ENCODE data around the gene SIGLEC10.
"Not testable (repeated sequence)": the region's sequence is repeated elsewhere in the genome, so short reads cannot be mapped to it uniquely, and the experiment has no call there.

The SIGLEC10 gene

GRCh38 chr19:51434456-51434855 is 17.0 kb upstream of the SIGLEC10 start:
- DNase-seq = no peak

- no peak for DNase-seq
Observed at GRCh38 chr19:51433043-51433442, 15.6 kb upstream of the SIGLEC10 start.

DNA sequence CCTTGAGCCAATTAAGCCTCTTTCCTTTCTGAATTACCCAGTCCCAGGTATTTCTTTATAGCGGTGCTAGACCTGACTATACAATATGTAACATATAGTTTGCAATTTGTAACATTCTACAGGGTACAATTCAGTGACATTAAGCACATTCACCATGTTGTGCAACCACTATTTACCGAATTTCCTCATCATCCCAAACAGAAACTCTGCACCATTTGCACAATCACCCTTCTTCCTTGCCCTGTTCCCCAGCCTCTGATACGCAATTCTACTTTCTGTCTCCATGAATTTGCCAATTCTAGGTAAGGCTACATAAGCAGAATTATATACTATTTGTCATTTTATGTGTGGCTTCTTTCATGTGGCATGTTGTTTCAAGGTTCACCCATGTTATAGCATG is 13.7 kb upstream of the SIGLEC10 start:
- DNase-seq = no peak

- DNase-seq = no peak
Observed at GRCh38 chr19:51430221-51430620, 12.8 kb upstream of the SIGLEC10 start.

DNA sequence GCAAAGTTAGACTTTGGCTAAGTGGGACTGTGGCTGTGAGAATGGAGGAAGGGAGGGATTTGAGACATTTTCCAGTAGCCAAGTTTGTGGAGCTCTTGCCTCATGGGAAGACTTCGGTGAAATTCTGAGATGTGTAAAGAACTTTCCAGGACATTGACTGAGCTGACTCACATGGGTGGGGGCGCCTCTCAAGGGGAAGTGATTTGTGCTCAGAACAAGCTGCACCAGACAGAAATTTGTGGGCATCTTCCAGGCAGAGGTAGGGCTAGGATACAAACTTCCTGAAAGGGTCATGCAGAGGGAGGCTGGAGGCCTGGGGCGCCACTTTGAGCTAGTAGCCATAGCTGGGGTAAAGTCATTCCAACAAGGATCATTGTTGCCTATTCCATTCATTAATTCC is 9.8 kb upstream of the SIGLEC10 start:
- no peak for DNase-seq

DNA sequence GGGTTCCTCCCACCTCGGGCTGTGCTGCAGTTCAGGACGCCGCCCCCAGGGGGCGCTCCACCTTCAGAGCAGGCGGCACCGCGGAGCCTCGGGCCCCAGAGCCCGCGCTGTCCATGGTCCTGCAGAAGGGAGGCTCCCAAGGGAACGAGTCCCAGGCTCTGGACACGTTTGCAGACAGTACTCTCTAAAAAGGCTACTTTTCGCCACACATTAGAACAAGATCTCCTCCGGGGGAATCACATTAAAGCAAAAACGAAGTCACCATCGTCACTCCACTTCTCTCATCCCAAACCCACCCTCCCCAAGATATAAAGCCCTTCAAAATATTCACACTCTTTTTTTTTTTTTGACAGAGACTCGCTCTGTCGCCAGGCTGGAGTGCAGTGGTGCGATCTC is 4.6 kb upstream of the SIGLEC10 start:
- peak; percentile 54 to 79 for DNase-seq

DNA sequence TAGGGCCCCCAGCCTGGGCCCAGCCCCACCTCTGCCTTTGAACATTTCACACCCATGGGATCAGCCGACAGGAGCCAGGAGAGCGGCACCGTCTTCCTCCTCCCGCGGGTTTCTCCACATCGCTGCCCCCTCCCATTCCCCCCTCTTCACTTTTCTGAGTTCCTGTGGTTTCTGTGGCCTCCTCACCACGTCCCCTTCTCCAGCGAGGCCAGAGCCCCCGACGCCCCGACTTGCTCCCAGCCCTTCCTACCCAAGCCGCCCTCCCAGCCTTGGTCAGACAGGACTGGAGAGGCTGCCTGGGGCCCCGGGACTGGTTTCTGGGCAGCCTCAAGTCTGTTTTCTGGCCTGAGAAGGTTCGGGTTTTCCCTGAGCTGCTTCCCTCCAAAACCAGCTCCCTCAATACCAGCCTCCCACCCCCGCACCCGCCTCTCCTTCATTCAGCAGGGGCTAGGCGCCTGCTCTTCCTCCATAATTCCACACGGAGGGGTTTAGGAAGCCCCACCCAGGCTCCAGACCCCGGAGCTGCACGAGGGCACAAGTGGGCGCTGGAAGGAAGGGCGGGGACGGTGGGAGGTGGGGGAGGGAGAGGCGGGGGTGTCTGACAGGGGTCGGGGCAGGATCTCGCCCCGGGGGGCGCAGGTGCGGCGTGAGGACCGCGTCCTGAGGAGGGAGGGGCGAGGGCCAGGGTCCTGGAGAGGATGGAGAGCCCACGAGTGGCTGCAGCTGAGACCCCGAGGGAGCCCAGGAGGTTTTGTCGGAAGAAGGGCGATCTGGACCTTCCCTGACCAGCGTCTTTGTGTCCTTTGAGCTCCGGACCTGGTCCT is 4.0 kb upstream of the SIGLEC10 start:
- DNase-seq = no peak

GRCh38 chr19:51420511-51420910 is 3.1 kb upstream of the SIGLEC10 start:
- not testable (repeated sequence) for DNase-seq

- no peak for DNase-seq
Observed at GRCh38 chr19:51418707-51419106, 1.3 kb upstream of the SIGLEC10 start.

DNA sequence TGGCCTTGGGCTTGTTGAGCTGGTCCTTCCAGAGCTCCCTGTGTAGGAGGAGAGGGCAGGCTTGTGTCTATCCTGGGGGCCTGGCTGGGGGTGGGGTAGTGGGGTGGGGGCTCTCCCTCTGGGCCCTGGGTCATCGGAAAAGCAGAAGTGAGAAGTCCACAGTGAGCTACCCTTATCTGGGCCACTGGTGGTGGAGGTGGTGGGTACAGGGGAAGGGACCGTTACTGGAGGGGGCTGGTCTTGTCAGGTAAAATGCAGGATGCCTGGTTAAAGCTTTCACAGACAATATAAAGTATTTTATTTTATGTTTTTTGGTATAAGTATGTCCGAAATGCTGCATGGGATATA is 342 bp upstream of the SIGLEC10 start:
- no peak for DNase-seq

DNA sequence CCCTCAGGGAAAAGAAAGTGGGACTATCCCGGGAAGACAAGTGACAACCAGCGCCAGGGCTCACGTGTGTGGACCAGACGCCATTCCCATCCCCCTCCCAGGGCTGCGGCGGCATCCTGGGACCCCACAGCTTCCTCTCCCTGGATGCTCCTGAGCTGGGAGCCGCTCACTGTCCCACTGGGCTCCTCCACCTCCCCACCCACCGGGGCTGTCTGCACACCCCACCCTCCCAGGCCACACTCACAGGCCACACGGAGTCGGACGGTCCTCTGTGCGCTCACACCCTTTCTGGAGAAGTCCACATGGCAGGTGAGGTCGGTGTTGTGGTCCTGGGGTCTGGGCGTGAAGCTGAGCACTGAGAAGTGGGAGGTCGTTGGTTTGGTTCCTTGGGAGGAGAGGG is 1.0 kb downstream of the SIGLEC10 start:
- not testable (repeated sequence) for DNase-seq

DNA sequence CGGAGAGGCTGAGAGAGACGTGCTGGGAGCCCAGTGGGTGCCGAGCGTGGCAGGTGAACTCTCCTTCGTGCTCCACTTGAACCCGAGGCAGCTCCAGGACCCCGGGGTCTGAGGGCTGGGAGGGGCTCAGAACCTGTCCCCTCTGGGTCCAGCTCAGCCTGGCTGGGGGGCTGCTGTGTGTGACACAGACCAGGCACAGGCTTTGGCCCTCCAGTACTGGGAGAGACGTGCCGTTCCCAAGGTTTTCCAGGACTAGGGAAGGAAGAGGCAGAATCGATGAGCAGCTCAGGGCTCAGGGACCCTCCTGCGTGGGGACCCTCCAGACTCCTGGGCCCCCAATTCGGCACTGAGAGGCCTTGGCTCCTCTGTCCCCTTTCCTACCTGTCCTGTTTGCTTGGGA is 2.3 kb downstream of the SIGLEC10 start:
- DNase-seq = no peak

DNA sequence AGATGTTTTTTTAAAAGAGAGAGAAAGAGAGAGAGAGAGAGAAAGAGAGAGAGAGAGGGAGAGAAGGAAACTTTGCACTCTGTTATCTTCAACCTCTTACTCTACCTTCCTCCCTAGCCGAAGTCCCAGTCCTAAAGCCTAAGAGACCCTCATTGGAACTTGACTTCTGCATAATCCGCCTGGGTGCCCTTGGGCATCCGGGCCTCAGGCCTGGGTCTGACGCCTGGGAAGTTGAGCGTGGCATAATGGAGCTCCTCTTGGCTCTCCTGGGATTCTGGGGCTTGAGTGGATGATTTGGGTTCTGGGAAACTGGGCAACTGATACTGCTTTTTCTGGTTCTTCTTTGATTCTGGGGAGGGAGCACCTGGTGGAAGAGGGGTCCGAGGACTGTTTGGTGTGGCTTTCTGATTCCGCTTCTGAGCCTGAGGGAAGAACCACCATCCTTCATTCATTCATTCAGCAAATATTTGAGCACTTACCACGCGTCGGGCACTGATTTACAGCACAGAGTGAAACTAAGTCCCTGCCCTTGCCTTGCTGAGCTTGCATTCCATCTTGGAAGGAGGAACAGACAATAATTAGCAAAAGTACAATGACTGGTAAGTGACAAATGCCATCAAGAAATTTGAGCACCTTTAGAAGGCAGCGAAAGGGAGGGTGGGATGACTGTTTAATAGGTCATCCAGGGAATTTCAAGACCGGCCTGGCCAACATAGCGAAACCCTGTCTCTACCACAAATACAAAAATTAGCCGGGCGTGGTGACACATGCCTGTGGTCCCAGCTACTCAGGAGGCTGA is 6.3 kb downstream of the SIGLEC10 start:
- DNase-seq = no peak

GRCh38 chr19:51407511-51408131 is 9.8 kb downstream of the SIGLEC10 start:
- DNase-seq = peak in 1 of 2 experiments; percentile 10

GRCh38 chr19:51402117-51402516 is 15.3 kb downstream of the SIGLEC10 start:
- no peak for DNase-seq

DNA sequence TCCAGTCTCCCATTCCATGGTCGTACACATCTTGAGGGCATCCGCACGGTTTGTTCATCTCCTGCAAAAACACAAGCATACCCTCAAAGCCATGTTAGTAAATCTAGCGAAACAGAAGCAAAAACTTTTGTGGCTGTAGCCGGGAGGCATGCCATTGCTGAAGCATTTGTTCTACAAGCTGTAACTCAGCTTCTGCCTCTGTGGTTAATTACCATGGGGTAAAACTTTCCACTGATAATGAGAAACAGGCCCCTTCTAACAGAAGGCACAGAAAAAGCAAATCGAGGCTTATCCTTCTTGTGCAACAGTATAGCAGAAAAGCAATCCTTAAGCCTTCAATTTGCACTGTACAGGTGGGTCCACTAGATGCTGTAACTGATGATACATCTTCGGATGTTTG is 17.5 kb downstream of the SIGLEC10 start:
- DNase-seq = not testable (repeated sequence)

DNA sequence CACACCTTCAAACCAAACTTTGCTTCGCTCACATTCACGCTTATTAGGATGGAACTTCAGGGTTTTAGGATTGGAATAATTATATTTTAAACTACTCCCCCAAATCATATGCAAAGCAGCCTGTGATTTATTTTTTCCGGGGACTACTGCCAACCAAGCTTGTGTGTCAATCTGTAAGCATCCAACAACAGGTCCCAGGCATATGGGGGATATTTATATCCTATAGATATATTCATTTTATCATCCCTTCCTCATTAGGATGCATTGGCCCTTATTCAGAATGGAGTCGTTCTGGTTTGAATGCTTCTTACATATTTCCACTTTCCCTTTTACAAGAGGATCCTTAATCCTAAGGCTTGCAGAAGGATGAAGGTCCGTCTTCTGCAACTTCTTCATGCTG is 18.2 kb downstream of the SIGLEC10 start:
- DNase-seq = no peak

DNA sequence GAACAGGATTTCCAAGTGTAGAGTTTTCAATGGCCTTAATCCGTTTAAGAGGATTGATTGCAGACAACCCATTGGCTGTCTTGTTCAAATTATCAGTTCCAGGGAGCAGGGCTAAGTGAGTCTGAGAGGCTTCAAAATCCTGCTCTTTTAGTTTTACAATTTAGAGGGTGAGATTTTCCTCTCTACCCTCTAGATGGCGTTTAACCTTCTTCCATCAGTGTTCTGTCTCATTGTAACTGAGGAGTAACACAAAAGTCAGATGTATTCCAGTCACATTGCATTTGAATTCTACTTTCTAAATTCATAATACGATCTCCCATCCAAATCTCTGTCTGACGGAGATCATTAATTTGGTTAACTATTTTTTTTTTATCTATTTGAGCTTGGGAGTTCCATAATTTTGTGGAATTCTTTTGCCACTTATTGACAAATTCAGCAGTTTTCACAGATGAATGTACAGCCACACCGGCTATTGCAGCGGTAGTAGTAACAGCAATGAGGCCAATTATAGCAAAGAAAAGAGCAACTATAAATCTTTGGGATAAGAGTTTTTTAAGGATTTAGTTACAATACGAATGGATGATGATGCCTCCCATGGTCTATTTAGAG is 19.2 kb downstream of the SIGLEC10 start:
- DNase-seq = peak in 1 of 2 experiments; percentile 47

GRCh38 chr19:51397453-51397852 is 20.0 kb downstream of the SIGLEC10 start:
- not testable (repeated sequence) for DNase-seq

- DNase-seq = no peak
Observed at GRCh38 chr19:51396175-51396574, 21.3 kb downstream of the SIGLEC10 start.

DNA sequence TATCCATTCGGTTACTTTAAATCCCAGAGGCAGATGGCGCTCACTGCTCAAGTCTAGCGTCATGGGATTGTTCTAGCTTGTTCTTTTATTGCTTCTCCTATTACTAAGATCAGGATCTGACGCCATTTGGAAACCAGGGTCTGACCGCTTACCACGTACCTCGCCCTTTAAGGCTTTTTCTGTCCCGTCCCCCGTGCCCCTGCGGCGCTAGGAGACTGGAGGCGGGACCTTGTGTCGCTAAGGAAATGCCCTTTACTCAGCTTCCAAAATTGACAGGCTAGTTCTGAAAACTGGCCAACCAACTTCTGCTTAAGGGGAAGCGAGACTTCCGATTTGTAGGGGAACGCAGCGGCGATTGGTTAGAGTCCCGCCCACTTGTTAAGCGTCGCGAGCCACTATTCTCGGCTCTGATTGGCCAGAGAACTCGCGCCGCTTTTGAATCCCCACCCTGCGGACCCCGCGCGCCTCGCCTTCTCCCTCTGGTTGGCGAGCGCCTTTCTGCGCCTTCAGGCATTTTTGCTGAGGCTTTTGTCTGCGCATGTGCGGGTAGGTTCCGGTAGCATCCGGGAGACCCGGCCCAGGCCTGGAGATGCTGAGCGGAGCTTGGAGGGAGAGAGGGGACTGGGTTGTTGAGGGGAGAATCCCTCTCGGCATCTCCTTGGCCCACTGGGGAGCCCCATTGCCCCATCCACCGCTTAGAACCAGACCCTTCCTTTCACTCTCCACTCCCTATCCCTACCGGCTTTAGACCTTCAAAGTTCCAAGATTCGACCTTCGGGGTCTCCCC is 23.2 kb downstream of the SIGLEC10 start:
- DNase-seq = peak; percentile 99

DNA sequence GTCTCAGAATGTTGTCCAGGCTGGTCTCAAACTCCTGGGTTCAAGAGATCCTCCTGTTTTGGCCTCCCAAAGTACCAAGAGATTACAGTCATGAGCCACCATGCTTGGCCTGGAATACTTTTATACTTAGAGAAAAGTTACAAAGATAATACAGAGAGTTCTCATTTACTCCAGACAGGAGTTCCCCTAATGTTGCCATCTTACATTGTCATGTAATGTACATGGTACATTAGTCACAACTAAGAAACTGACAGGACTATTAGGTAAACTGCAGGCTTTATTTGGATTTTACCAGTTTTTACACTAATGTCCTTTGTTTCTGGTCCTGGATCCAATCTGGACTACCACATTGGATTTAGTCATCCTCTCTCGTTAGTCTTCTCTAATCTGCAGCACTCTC is 24.7 kb downstream of the SIGLEC10 start:
- no peak for DNase-seq
